Endothelial cell of umbilical vein (primary cell): ENCODE measurements around the gene CTNNA2.

Source experiments
- CTCF ChIP-seq, 2 donors: IDR thresholded peaks; 1 replicate in 1 of 2; 2 replicates in 1 of 2; pipeline ENCODE4 v1.5.1; 2011; ENCODE audit warnings: low read length in 2 of 2, mild to moderate bottlenecking in 2 of 2, moderate library complexity in 2 of 2, control low read depth in 1 of 2, inconsistent platforms in 1 of 2, low read depth in 1 of 2; ENCODE audit not compliant: insufficient read depth in 1 of 2; ENCODE audit errors: extremely low read depth in 1 of 2
- EZH2 ChIP-seq: IDR thresholded peaks from 2 replicates; pipeline ENCODE4 v1.6.1; 2012; ENCODE audit warnings: borderline replicate concordance, low read depth, mild to moderate bottlenecking, moderate library complexity, low read length, inconsistent platforms; ENCODE audit not compliant: severe bottlenecking
- FOS ChIP-seq: IDR thresholded peaks from 2 replicates; pipeline ENCODE4 v1.6.1; 2011; ENCODE audit warnings: mild to moderate bottlenecking, low read length, moderate library complexity, borderline replicate concordance; ENCODE audit not compliant: insufficient read depth
- GATA2 ChIP-seq: IDR thresholded peaks from 2 replicates; pipeline ENCODE4 v1.7.0; 2011; ENCODE audit warnings: low read depth, mild to moderate bottlenecking, moderate library complexity, mixed read lengths, low read length; ENCODE audit not compliant: insufficient read length, insufficient read depth
- JUN ChIP-seq: IDR thresholded peaks from 2 replicates; pipeline ENCODE4 v1.6.1; 2011; ENCODE audit warnings: borderline replicate concordance, low read depth; ENCODE audit not compliant: insufficient read length, insufficient read depth
- MAX ChIP-seq: IDR thresholded peaks from 2 replicates; pipeline ENCODE4 v1.6.1; 2011; ENCODE audit not compliant: insufficient read depth, insufficient read length
- MYC ChIP-seq: IDR thresholded peaks from one replicate; pipeline ENCODE4 v1.6.1; 2011; ENCODE audit warnings: mild to moderate bottlenecking, low read depth, low read length
- POLR2A ChIP-seq: IDR thresholded peaks from 2 replicates; pipeline ENCODE4 v1.6.1; 2012; ENCODE audit warnings: low read depth, mild to moderate bottlenecking, control low read depth, low read length
- POLR2AphosphoS5 ChIP-seq: IDR thresholded peaks from 2 replicates; pipeline ENCODE4 v1.6.1; 2012; ENCODE audit warnings: low read depth, mild to moderate bottlenecking, control low read depth, low read length, moderate library complexity; ENCODE audit not compliant: insufficient read depth

DNA sequence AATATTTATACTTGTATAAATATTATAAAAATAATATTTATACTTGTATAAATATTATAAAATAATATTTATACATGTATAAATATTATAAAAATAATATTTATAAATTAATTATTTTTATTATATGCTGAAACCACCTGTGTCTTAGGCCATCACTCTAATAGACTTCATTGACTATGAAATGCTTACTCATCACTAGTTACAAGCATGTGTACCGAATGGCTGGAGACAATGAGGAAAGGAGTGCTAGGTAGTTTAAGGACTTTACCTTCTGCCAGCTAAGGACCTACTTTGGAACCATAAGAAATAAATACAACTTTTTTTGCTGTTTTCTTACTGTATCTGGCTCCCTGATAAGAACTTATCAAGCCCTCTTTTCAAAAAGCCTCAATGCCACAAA, 562.9 kb downstream of the CTNNA2 start:
- TF ChIP-seq EZH2: no peak
- TF ChIP-seq CTCF (IDR thresholded peaks at IDR 0.05; ENCODE audit: extremely low read depth in 1 of 2, insufficient read depth in 1 of 2, low read depth in 1 of 2, low read length in 2 of 2): no peak
- TF ChIP-seq MYC: no peak
- TF ChIP-seq POLR2A: no peak
- no peak for TF ChIP-seq GATA2
- TF ChIP-seq FOS: no peak
- no peak for TF ChIP-seq POLR2AphosphoS5
- TF ChIP-seq MAX: no peak
- TF ChIP-seq JUN: no peak
